GM11168 (cell line): ENCODE results near the gene ACE2.

Source experiments
- in situ Hi-C: fragments of 300-500 bp; cut with MboI; formaldehyde crosslinking; loops from one replicate; pipeline ENCODE4 v1.12.0; 2022; ENCODE audit warnings: low sequenced_read_pairs; ENCODE audit not compliant: unreplicated experiment

ACE2 gene

DNA sequence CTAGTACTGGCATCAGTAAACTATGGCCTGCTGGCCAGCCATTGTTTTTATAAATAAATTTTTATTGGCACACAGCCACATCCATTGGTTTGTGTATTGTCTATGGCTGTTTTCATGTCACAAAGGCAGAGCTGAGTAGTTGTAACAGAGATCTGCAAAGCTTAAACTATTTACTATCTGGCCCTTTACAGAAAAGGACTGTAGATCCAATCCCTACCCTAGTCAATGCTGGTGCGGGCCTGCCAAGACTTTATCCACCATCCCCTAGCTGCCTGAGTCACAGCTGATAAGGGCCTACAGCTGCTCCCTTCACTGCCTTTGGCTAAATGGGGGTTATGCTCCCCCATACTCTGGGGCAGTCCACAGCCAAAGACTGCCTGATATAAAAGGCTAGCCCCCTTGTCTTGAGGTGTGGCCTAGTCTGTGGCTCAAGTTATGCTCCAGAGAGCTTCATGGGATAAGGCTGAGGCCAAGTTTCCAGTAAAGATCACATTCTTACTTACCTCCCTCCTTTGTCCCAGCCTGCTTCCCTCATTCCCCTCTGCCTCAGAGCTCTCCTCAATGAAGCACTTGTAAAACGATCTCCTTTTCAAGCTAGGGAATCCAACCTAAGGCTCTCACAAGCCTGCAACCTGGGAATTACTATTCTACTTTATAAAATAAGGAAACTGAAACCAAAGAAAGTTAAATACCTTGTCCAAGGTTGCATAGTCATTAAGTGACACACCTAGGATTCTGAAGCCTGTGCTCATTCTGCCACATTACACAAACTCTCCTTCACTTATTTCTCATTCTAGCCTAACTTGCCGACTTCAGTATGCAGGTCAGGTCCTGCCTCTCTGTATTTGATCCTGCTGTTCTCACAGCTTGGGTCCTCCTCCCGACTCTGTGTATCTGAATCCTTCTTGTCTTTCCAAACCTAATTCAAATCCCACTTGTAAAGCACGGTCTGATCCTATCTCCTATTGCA is 20.7 kb downstream of the ACE2 start:
- in situ Hi-C loops = no loop called here

DNA sequence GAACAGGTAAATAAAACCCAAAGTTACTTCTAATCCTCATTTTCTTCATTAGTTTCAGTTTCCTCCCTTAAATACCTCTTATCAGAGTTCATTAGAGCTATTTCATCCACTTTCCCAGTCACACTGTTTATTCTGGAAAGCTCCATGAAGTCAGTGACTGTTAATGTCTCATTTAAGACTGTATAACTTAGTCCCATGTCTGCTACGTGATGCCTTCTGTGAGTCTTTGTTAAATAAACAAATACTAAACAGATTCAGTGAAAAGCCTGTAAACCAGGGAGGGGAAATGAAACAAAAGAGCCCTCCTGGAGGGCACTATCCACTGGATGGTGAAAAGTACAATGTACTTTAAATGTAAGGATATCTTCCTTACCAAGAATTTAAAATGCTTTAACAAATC is 24.7 kb downstream of the ACE2 start:
- in situ Hi-C loops = no loop called here

DNA sequence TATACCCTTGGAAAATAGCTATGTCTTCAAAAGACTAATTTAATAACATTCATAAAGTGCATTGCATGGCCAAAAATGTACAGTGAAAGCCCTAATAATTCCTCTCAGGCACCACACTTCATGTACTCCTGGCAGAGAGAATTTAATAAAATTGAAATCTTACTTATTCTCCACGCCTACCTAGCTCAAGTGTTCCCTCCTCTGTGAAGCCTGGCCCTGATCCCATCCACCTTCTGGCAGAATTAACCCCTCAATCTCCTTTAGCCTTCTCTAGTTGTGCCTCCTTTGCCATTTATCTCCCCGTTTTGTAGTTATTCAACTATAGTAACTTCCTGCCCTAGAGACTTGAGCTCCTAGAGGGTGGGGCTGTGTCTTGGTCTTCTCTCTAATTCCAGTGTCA is 26.7 kb downstream of the ACE2 start:
- in situ Hi-C loops = no loop called here

DNA sequence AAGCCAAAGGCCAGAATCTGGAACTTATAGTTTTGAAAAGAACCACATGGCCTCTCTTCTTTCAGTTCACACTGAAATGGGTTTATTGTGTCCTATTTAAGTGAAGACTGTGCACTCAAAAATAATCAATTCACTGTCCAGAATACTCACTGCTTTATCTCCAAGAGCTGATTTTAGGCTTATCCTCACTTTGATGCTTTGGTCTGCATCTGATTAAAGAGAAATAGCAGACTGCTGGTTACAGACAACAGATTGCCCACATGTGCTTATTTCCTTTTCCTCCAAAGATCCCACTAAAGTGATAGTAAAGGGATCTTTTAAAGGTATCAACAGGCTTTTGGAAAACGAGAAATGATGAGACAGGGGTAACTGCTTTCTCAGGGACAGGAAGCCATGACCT is 30.6 kb downstream of the ACE2 start:
- in situ Hi-C loops = no loop called here

DNA sequence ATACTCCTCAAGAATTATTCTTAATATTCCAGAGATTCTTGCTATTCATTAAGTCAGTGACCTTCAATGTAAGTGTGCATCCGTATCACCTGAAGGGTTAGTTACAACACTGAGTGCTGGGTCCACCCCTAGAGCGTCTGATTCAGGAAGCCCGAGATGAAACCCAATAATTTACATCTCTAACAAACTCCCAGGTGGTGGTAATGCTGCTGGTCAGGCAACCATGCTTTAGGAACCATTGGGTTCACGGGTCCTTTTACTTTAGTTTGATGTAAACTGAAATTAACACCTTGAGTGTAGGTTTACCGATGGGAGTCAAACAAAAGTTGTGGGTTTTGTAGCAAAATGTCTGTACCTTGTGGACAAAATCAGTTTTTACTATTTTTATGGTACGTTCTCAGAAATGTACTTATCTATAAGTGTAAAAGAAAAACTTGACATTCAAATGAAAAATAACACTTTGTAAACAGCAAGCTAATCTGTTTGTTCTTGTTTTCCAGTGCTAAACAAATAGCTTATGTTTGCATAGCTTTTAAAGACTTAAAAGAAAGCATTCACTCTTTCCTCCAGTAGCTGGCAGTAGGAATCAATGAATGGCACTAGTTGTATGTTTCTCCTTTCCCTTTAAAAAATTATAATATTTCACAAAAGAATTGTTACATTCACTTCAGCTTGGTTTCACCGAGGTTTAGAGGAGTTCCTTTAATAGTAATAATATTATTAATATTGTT is 32.7 kb downstream of the ACE2 start:
- in situ Hi-C loops = no loop called here

DNA sequence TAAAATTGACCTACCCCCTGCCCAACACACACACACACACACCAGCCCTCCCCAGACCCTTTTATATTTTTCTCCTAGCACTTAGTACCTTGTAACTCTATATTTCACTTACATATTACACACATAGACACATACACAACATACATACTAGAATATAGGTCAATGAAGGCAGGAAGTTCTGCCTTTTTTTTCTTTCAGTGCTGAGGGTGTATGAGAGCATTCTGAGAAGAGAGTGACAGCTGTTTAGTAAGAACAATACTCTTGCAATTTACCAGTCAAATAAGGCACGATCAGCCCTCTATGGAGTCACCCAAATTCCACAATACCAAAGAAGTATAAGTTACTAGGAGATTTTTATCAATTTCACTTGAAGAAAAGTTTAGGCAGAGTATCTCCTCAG is 33.5 kb downstream of the ACE2 start:
- in situ Hi-C loops = no loop called here

DNA sequence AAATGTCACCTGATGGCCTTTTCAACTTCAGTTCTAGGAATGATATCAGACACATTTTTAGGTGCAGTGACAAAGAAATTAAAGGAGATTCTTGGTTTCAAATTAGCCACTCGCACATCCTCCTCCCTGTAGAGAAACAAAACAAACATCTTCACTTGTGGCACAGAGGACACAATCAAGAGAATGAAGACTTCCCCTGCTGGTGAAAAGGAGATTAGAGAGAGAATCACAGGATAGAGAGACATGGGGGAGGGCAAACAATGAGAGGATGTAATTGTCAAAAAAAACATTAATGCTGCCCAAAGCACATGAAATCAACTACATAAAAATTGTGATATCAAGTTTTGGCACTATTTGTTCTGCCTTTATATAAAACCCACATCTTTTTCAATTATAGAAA is 34.5 kb downstream of the ACE2 start:
- in situ Hi-C loops = no loop called here

DNA sequence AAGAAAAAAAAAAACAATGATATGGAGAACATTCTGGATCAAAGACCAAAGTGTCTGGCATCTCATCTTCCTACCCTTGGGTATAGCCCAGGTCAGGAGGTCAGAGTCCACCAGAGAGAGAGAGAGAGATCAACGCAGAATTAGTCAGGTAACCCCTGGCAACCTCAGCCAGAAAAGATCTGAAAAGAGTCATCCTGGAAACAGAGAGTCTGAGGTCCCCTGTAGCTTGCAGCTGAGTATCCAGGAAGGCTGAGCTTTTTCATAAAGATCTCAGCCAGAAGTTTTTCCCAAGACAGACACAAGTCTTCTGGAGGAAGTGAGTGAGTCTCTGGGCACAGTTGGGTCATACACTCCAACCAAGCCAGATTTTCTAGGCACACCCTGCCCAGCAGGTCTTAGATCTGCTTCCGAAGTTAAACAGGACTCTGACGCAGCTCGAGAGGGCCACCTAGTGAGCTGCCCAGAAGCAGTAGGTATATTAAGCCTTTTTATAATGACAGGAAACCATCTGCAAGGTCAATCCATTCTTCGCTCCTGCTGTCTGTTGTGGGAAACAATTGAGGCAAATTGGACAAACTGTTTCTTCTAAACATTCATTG is 35.7 kb downstream of the ACE2 start:
- in situ Hi-C loops = no loop called here

DNA sequence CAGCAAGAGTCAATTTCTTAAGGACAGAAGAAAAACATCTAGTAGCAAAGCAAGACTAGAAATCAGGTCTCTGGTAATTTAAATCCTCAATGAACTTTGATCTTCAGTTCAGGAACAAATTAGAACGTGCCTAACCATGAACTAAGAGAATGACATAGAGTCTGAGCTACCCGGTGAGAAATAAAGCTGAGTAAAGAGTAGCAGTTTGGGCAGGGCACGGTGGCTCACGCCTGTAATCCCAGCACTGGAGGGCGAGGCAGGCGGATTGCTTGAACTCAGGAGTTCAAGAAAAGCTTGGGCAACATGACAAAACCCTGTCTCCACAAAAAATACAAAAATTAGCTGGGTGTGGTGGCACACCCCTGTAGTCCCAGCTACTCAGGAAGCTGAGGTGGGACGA is 37.7 kb downstream of the ACE2 start:
- in situ Hi-C loops = no loop called here

DNA sequence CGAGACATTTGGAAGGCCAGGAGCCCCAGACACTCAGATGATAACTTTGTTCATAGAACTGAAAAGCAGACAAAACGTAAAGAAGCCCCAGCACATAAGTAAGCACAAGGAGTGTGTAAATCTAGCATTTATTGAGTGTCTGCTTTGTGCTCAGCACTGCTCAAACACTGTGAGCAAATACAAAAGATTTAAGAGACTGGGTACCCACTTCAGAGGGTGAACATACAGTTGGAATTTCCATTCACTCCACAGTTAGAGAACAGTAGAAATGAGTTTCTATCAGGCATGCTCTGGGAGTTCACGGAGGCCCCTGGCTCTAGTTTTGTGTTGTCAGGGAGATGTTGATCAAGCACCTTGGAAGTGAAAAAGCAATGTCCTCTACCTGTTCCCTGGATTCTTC is 39.8 kb downstream of the ACE2 start:
- in situ Hi-C loops = no loop called here

DNA sequence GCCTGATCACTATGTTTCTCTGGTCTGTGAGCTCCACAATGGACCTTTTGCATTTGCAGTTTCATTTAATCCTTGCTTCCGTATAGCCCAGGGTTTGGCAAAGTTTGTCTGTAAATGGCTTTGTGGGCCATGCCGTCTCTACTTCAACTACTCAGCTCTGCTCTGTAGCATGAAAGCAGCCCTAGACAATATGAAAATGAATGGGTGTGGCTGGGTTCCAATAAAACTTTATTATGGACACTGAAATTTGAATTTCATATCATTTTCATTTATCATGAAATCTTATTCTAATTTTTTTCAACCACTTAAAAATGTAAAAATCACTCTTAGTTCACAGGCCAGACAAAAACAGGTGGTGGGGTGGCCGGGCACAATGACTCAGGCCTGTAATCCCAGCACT is 41.5 kb downstream of the ACE2 start:
- in situ Hi-C loops = no loop called here

DNA sequence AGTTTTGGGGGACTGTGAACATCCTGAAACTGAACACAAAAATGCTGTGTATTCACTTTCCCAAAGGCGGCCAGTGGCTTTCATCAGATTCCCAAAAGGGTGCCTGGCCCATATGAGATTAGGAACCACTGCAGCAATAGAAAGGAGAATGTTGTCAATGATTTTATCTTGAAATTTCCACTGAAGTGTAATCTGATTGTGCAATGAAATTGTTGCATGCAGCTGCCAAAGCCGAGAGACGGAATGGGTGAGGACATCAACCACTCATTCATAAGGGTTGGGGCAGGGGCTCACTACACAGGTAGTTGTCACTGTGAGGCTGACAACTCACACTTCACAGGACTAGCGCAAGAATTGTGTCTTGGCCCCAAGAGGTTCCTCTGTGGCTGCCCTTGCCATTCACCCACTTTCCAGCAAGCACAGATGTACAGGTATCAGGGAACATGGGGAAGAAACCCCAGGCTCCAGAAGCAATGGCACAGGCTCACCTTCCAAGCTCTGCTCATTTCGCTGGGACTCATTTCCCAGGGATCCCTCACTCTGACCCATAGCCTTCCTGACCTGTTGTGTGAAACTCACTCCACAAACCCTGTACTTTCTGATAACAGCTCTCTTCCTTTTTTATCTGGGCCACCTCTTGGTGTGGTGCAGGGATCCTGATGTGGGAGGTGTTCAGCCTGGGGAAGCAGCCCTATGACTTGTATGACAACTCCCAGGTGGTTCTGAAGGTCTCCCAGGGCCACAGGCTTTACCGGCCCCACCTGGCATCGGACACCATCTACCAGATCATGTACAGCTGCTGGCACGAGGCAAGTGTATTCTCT is 51.4 kb downstream of the ACE2 start:
- in situ Hi-C loops = no loop called here

DNA sequence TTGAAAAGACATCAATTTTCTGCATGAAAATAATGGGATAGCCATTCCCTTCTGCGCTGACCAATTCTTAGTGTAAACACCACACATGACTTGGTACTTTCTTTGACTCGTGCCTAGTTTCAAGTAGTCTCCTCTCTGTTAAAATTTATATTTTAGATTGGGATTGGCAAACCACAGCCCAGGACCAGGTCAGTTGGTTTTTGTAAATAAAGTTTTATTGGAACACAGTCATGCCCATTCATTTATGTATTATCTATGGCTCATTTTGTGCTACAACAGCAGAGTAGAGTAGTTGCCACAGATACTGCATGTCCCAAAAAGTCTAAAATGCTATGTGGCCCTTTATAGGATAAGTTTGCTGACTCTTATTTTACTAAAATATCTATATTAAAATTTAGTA is 53.4 kb downstream of the ACE2 start:
- in situ Hi-C loops = no loop called here

DNA sequence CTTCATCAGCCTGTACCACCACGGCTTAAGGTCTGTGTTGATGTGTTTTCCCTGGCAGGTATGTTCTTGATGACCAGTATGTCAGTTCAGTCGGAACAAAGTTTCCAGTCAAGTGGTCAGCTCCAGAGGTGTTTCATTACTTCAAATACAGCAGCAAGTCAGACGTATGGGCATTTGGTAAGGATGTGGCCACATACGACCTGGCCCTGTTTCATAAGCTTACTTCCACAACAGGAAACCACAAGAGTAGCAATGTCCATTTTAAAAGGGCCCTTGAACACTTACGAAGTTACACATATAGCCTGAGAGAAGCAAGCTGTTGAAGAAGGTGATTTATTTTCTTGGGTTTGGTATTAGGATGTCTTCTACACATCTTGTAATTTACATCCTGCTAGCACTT is 54.0 kb downstream of the ACE2 start:
- in situ Hi-C loops = no loop called here

DNA sequence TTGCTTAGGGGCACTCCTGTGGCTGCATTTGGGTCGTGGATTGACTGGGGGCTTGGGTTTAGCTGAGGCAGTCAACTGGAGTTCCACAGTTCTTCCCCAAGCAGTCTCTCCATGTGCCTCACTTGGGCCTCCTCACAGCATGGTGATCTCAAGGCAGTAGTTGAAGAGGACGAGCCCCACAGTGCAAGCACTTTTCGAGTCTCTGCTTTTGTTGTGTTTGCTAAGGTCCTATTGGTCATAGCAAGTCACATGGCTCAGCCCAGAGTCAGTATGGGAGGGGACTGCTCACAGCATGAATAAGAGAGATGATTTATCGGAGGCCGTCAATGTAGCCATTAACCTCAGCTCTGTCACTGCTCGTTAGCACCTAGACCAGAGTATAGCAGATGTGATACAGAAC is 70.4 kb downstream of the ACE2 start:
- in situ Hi-C loops = no loop called here

DNA sequence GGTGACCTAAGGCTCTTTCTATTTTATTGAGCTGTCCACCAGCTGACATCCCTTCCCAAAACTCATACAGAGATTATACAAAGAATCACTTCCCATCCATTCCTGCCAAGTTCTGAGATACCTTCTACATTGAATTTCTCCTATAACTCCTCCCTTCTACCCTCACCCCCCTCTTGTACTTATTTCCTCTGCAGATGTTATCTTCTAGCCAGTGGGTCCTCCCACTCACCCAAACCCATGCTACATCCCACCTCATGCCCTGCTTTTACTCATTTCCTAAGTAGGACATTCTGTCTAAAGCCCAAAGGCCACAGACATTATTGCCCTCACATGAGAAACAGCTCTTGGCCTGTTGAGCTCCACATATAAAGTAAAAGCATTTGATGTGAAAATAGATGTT is 71.6 kb downstream of the ACE2 start:
- in situ Hi-C loops = no loop called here

DNA sequence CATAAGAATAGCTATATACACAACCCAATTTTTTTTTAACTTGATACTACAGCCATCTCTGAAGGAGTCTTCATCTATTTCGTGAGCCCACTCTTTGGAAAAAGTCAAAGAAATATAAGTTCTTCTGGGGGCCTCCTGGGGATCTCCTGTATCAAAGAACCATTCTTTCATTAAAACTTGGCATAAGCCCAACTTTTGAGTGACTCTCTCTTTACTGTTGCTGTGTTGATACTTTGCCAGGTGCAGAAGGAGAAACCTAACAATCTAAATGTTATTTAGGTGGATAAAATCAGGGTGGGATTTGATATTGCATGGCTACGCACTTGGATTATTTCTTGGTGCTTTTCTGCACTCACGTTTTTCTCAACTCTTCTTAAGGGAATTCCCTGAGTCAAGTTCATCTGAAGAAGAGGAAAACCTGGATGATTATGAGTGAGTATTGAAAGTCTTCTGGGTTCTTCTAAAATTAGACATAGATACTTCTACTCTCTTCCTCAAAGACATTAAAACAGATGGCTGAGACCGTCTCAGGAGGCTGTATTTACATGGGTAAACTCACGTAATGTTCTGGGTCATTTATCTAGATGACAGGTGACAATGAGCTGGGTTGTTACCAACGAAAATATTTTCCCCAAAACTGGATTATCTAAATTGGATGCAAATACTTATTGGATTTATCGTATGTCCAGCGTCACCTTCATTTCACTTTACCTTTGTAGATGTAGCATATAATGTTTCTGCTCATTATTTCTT is 74.9 kb downstream of the ACE2 start:
- in situ Hi-C loops = no loop called here

DNA sequence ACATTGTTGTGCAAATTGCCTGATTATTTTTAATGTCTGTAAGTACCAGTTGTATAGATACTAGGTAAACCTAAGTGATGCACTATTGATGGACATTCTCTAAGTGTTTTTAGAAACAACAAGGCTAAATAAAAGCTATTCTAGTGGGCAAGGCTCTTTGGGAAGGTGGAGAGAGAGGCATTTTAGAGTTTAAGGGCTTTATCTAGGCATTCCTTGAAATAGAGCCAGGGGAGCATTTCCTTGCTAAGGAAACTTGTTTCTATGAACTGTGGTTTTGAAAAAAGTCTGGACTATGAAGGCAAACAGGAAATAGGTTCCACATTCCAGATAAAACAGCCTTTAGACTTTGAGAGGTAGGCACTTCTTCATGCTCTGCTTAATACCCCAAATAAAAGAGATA is 76.3 kb downstream of the ACE2 start:
- in situ Hi-C loops = no loop called here

DNA sequence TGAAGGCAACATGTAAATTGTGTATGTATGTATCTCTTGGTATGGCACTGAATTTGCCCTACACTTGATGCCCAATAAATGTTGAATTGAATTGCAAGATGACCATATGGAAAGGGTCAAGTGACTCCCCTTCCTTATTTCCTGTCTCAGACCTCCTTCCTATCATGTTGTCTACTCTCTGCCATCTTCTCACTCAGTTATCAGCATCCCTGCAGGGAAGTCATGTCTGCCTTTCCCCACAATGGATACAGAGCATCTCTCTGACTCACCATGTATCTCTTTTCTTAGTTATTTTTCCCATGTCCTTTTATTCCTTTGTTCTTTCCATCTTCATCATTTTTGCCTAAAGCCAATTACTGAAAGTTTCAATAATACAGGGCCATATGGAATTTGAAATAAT is 77.7 kb downstream of the ACE2 start:
- in situ Hi-C loops = no loop called here

DNA sequence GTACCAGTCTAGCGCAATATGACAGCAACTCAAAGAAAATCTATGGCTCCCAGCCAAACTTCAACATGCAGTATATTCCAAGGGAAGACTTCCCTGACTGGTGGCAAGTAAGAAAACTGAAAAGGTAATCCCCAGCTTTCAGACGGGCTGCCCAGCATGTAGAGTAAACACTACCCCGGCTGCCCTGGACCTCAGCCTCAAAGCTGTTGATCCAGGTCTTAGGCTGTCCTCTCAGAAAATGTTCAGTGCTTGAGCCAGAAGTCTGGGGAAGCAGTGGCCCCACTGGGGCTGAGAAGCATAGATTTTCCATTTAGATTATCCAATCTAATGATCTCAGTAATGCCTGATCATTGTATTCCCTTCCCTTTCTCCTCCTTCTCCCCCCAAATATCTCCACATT is 78.3 kb downstream of the ACE2 start:
- in situ Hi-C loops = no loop called here
